IMR-90 (cell line): Measurements from ENCODE around the gene RHOF. TPM values are rescaled to one million over a fixed set of nuclear protein-coding genes. Genes with fewer than 3 reads are reported as not detected.

Experiments
- ATAC-seq: fragments of 200-7000 bp; cut with Tn5 transposase; 2 replicates; pipeline ENCODE4 v1.9.1; 2020; ENCODE audit warnings: low read depth, mild to moderate bottlenecking, moderate library complexity
- BruUV-seq: library from RNA; stranded (reverse); fragments of 400-500 nt; replicated peaks from 2 replicates; lab custom pipeline; 2021; lab: Mats Ljungman, UMichigan
- CTCF ChIA-PET: fragments of 300-600 bp; formaldehyde crosslinking; extraction: SDS; loops from one replicate; lab custom pipeline; 2021; ENCODE audit warnings: antibody characterized with exemption; lab: Yijun Ruan, JAX
- POLR2A ChIA-PET: fragments of 300-600 bp; sonication (Branson Sonifier 250); formaldehyde crosslinking; loops from one replicate; lab custom pipeline; 2022; ENCODE audit warnings: antibody characterized with exemption; ENCODE audit not compliant: unreplicated experiment; lab: Charles Lee
- DNase-seq: peaks from one replicate; pipeline ENCODE4 v3.0.0; 2013
- H2AFZ ChIP-seq: replicated peaks from 2 replicates; pipeline ENCODE3; 2013; ENCODE audit warnings: low read length, mild to moderate bottlenecking; ENCODE audit not compliant: poor library complexity
- H2AK5ac ChIP-seq: 2 replicates; pipeline ENCODE4 v1.6.1; 2013; ENCODE audit warnings: low read depth, low read length, inconsistent platforms
- H2AK9ac ChIP-seq: replicated peaks from 2 replicates; pipeline ENCODE3; 2013; ENCODE audit warnings: mild to moderate bottlenecking, low read depth, low read length, moderate library complexity; ENCODE audit not compliant: poor library complexity
- H2BK120ac ChIP-seq: 2 replicates; pipeline ENCODE4 v1.6.1; 2013; ENCODE audit warnings: low read depth, low read length, inconsistent platforms
- H2BK15ac ChIP-seq: 3 replicates; pipeline ENCODE4 v1.6.1; 2013; ENCODE audit warnings: low read depth, low read length, inconsistent platforms
- H2BK20ac ChIP-seq: 2 replicates; pipeline ENCODE4 v1.6.1; 2013; ENCODE audit warnings: low read depth, mild to moderate bottlenecking, inconsistent platforms, low read length, moderate library complexity
- H2BK5ac ChIP-seq: 2 replicates; pipeline ENCODE4 v1.6.1; 2013; ENCODE audit warnings: mild to moderate bottlenecking, low read depth, low read length, inconsistent platforms; ENCODE audit not compliant: poor library complexity, severe bottlenecking
- H3K14ac ChIP-seq: replicated peaks from 2 replicates; pipeline ENCODE4 v1.6.1; 2013; ENCODE audit warnings: low read depth, low read length, inconsistent platforms
- H3K18ac ChIP-seq: 2 replicates; pipeline ENCODE4 v1.6.1; 2013; ENCODE audit warnings: low read depth, low read length, control low read depth
- H3K23ac ChIP-seq: 2 replicates; pipeline ENCODE4 v1.6.1; 2013; ENCODE audit warnings: low read depth, low read length, inconsistent platforms
- H3K27ac ChIP-seq: 2 replicates; pipeline ENCODE4 v1.5.1; 2013; ENCODE audit warnings: mild to moderate bottlenecking, control low read depth, low read length; ENCODE audit not compliant: insufficient read depth
- H3K27me3 ChIP-seq: 2 replicates; pipeline ENCODE4 v1.6.1; 2013; ENCODE audit warnings: low read length; ENCODE audit not compliant: control insufficient read depth, insufficient read depth
- H3K36me3 ChIP-seq: 2 replicates; pipeline ENCODE4 v1.6.1; 2013; ENCODE audit warnings: low read length, mixed read lengths; ENCODE audit not compliant: control insufficient read depth, insufficient read depth
- H3K4ac ChIP-seq: 2 replicates; pipeline ENCODE4 v1.6.1; 2013; ENCODE audit warnings: low read depth, low read length, inconsistent platforms
- H3K4me1 ChIP-seq: 2 replicates; pipeline ENCODE4 v1.6.1; 2013; ENCODE audit warnings: low read length, mixed read lengths; ENCODE audit not compliant: control insufficient read depth, insufficient read depth
- H3K4me2 ChIP-seq: 2 replicates; pipeline ENCODE4 v1.6.1; 2013; ENCODE audit warnings: low read depth, mild to moderate bottlenecking, control low read depth, low read length, moderate library complexity
- H3K4me3 ChIP-seq: 2 replicates; pipeline ENCODE4 v1.5.1; 2013; ENCODE audit warnings: low read depth, mild to moderate bottlenecking, control low read depth, low read length, moderate library complexity; ENCODE audit not compliant: insufficient read depth
- H3K56ac ChIP-seq: 2 replicates; pipeline ENCODE4 v1.6.1; 2013; ENCODE audit warnings: low read length, inconsistent platforms; ENCODE audit not compliant: insufficient read depth; ENCODE audit errors: extremely low read depth
- H3K79me1 ChIP-seq, 2 experiments: 2 replicates each; pipeline ENCODE4 v1.6.1; 2013; ENCODE audit warnings: low read length in 2 of 2, inconsistent platforms in 1 of 2, low read depth in 1 of 2
- H3K9ac ChIP-seq: 2 replicates; pipeline ENCODE4 v1.6.1; 2013; ENCODE audit warnings: low read depth, low read length, control low read depth
- H3K9me1 ChIP-seq: 2 replicates; pipeline ENCODE4 v1.6.1; 2013; ENCODE audit warnings: low read length, inconsistent platforms; ENCODE audit not compliant: insufficient read depth
- H3K9me3 ChIP-seq: 2 replicates; pipeline ENCODE4 v1.6.1; 2013; ENCODE audit warnings: low read length; ENCODE audit not compliant: control insufficient read depth, insufficient read depth
- H4K20me1 ChIP-seq: 2 replicates; pipeline ENCODE4 v1.6.1; 2013; ENCODE audit warnings: low read length, inconsistent platforms; ENCODE audit not compliant: insufficient read depth
- H4K5ac ChIP-seq: 2 replicates; pipeline ENCODE4 v1.6.1; 2013; ENCODE audit warnings: mild to moderate bottlenecking, low read depth, low read length, control low read depth
- H4K8ac ChIP-seq, 2 experiments: 2 replicates each; pipeline ENCODE4 v1.6.1; 2013; ENCODE audit warnings: low read depth in 2 of 2, low read length in 2 of 2, control low read depth in 1 of 2, inconsistent platforms in 1 of 2
- H4K91ac ChIP-seq: 2 replicates; pipeline ENCODE4 v1.6.1; 2013; ENCODE audit warnings: low read depth, low read length, inconsistent platforms; ENCODE audit not compliant: insufficient read depth
- NFE2L2 ChIP-seq: fragments of 150-350 bp; IDR thresholded peaks from 2 replicates; pipeline ENCODE4 v1.6.1; 2016; ENCODE audit warnings: low read depth, mild to moderate bottlenecking, low read length
- POLR2A ChIP-seq: IDR thresholded peaks from 2 replicates; pipeline ENCODE4 v1.6.1; 2012; ENCODE audit warnings: mild to moderate bottlenecking, low read depth, low read length
- SMC3 ChIP-seq: fragments of 150-350 bp; IDR thresholded peaks from 2 replicates; pipeline ENCODE4 v1.6.1; 2016; ENCODE audit warnings: low read depth, mild to moderate bottlenecking, antibody characterized with exemption, low read length, moderate library complexity
- WGBS, 2 experiments: methylation state at CpG; one replicate each; pipeline versions ENCODE4 v1.1.5 to v1.1.7; 2013; ENCODE audit warnings: missing lambda C conversion rate in 2 of 2; ENCODE audit not compliant: insufficient read length in 1 of 2; ENCODE audit errors: extremely low coverage in 2 of 2; 5-methylcytosine and 5-hydroxymethylcytosine counted together
- dilution Hi-C: fragments of 300-500 bp; cut with HindIII; formaldehyde crosslinking; loops from one replicate; pipeline ENCODE4 v1.14.3; 2018; ENCODE audit warnings: low sequenced_read_pairs; ENCODE audit not compliant: unreplicated experiment
- in situ Hi-C: fragments of 300-500 bp; cut with MboI; formaldehyde crosslinking; loops from 3 replicates; pipeline ENCODE4 v1.14.3; 2019; ENCODE audit warnings: low sequenced_read_pairs, inconsistent platforms, mixed read lengths
- intact Hi-C: fragments of 100-400 bp; cut with micrococcal nuclease; formaldehyde crosslinking; loops from 2 replicates; pipeline ENCODE4 v1.10.0; 2022
- polyA plus RNA-seq, 3 experiments: library from polyadenylated mRNA; depleted of rRNA; stranded (reverse); fragments of >200 nt; gene quantifications; 2 replicates each; pipeline ENCODE4 v1.2.3, GENCODE V29; 2012; ENCODE audit warnings: low replicate concordance in 1 of 3
- total RNA-seq: library from RNA; depleted of rRNA; stranded (reverse); fragments of >200 nt; gene quantifications from 2 replicates; pipeline ENCODE4 v1.2.3, GENCODE V29; 2012

Gene RHOF
- total and polyA plus RNA-seq, 2 of the 4 experiments (the other 2 are of a cell fraction): 3.0 to 5.1 TPM

DNA sequence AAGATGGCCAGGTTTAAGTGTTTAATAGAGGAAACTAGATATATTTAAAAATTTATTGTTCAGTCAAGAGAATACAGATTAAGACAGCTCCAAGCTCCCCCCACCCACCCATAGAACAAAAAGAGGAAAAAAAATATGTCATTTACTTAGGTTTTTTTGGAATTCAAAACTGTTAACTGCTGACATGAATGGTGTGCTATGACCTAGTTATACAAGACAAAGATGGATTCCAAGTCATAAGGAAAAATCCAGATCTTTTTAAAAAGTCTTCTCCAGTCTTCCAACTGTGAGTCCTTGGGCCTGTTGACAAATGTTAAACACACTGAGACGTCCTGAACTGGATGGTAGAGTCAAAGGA is 9.0 kb upstream of the RHOF start:
- WGBS, 2 experiments: no CpG with 5 or more reads among the region's 1 CpG
- Histone ChIP-seq H3K79me1 (peaks cover 10 to 48% of the 10 kb centered on the region in 2 experiments; a peak in 3 of 4 replicates), H4K8ac (peak overlapping the region; percentile 93 to 99), H3K9me3 (no peaks in the 10 kb centered on the region), H3K18ac (peak overlapping the region; percentile 99), H3K4me1 (peaks cover 29% of the 10 kb centered on the region), H3K14ac (peak overlapping the region; percentile 100), H4K91ac (peak overlapping the region; percentile 99), H2AK5ac (peak overlapping the region; percentile 97), H2BK5ac (peak overlapping the region; percentile 99), H3K9ac (peak overlapping the region; percentile 93), H2BK15ac (peak overlapping the region; percentile 65; the same call in 1 of the 3 replicates), H3K23ac (peak overlapping the region; percentile 100), H3K4me2 (peak overlapping the region; percentile 96), H3K9me1 (peaks cover 4% of the 10 kb centered on the region; the same call in 1 of the 2 replicates), H2AK9ac (peak overlapping the region; percentile 91), H2BK20ac (no peak overlapping the region), H3K4ac (peak overlapping the region; percentile 99), H3K27ac (peak overlapping the region; percentile 97), H2AFZ (no peak overlapping the region), H4K5ac (peak overlapping the region; percentile 100), H3K36me3 (peaks cover 7% of the 10 kb centered on the region), H2BK120ac (peak overlapping the region; percentile 85), H3K27me3 (no peaks in the 10 kb centered on the region), H3K56ac (peak overlapping the region; percentile 99), H4K20me1 (peaks cover 26% of the 10 kb centered on the region), H3K4me3 (peak overlapping the region; percentile 52)
- ATAC-seq (no peak), DNase-seq (no peak)
- no peak for TF ChIP-seq NFE2L2
- TF ChIP-seq POLR2A: no peak
- no peak for TF ChIP-seq SMC3
- POLR2A ChIA-PET: interaction anchor here (0.7 to 3.4 kb wide), 4 partner anchors 8 to 85 kb away, joined by 3 to 20 read pairs (median 5); no protein-coding TSS in a partner anchor
- intact Hi-C loops (no loop called here), dilution Hi-C loops (no loop called here), in situ Hi-C loops (no loop called here)
- TSS peak; percentile 95 for BruUV-seq
- CTCF ChIA-PET: interaction anchor here (0.9 to 2.3 kb wide), 3 partner anchors 8 to 86 kb away, joined by 3 to 8 read pairs (median 6); partner anchors contain the start of genes PSMD9 and RHOF
